ENCODE results near the gene SYT10. TPM values are rescaled to one million over a fixed set of nuclear protein-coding genes. Genes with fewer than 3 reads are reported as not detected.

The SYT10 gene, protein sequence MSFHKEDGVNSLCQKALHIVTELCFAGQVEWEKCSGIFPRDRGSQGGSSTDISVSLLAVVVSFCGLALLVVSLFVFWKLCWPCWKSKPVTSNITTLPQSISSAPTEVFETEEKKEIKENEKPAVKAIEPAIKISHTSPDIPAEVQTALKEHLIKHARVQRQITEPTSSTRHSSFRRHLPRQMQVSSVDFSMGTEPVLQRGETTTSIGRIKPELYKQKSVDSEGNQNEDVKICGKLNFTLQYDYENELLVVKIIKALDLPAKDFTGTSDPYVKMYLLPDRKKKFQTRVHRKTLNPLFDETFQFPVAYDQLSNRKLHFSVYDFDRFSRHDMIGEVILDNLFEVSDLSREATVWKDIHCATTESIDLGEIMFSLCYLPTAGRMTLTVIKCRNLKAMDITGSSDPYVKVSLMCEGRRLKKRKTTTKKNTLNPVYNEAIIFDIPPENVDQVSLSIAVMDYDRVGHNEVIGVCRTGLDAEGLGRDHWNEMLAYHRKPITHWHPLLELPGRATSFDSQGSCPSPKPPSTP
- not detected in 2 replicates for polyA plus RNA-seq (2012; rRNA removed)
- not detected in 2 replicates for polyA plus RNA-seq (2012; cell fraction: cytosol; rRNA removed)
- not detected in 2 replicates for polyA plus RNA-seq (2012; cell fraction: nucleus; rRNA removed)

DNA sequence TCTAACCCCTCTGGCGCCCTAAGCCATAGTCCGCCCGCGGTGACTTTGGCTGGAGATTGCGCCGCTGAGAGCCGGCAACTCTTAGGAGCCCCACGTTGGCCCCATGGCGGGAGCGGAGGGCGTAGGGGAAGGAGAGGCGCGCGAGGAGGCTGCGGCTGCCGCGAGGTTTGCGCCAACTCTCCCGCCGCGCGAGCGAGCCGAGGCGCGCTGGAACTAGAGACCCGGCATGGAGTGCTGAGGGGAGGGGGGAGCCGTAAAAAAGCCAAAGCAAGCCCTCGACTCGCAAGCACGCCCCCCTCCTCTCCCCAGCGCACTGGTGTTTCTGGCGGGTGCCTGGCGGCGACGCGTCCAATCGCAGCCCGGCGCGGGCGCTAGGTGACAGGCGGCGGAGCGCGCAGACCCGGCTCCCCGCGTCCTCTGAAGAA, at the start of gene SYT10:
SYT10 (minus strand) TSS at position 233 of the 425 bp plus-strand sequence. CDS start 297 bp downstream, outside the sequence.
- peak within 1 kb of the TSS; percentile 83 for H3K4me2 ChIP-seq
- whole genome bisulfite sequencing (ENCODE audit: low lambda C conversion rate) = 10% methylated on average over 21 of the region's 49 CpGs
- H3K9me3 ChIP-seq = no peaks in the 10 kb centered on the region
- H3K9me2 ChIP-seq = no peaks in the 10 kb centered on the region
- TF ChIP-seq FOXJ3 (CRISPR knock-in tag; IDR thresholded peaks at IDR 0.05) (no peak), FOSL2 (IDR thresholded peaks at IDR 0.05; ENCODE audit: borderline replicate concordance, low read depth) (no peak), SIN3A (IDR thresholded peaks at IDR 0.05; ENCODE audit: borderline replicate concordance, low read depth, low read length) (no peak), YY1 (IDR thresholded peaks at IDR 0.05; ENCODE audit: low read depth) (no peak), MXI1 (IDR thresholded peaks at IDR 0.05; ENCODE audit: low read depth, low read length) (no peak), TEAD4 (IDR thresholded peaks at IDR 0.05; ENCODE audit: borderline replicate concordance, insufficient read depth) (no peak), RCOR1 (IDR thresholded peaks at IDR 0.05; ENCODE audit: low read length) (no peak), RFX5 (IDR thresholded peaks at IDR 0.05; ENCODE audit: low read length) (no peak)
- TF ChIP-seq, protein P1, sequence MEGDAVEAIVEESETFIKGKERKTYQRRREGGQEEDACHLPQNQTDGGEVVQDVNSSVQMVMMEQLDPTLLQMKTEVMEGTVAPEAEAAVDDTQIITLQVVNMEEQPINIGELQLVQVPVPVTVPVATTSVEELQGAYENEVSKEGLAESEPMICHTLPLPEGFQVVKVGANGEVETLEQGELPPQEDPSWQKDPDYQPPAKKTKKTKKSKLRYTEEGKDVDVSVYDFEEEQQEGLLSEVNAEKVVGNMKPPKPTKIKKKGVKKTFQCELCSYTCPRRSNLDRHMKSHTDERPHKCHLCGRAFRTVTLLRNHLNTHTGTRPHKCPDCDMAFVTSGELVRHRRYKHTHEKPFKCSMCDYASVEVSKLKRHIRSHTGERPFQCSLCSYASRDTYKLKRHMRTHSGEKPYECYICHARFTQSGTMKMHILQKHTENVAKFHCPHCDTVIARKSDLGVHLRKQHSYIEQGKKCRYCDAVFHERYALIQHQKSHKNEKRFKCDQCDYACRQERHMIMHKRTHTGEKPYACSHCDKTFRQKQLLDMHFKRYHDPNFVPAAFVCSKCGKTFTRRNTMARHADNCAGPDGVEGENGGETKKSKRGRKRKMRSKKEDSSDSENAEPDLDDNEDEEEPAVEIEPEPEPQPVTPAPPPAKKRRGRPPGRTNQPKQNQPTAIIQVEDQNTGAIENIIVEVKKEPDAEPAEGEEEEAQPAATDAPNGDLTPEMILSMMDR (IDR thresholded peaks at IDR 0.05) = no peak
- TF ChIP-seq, protein P2, sequence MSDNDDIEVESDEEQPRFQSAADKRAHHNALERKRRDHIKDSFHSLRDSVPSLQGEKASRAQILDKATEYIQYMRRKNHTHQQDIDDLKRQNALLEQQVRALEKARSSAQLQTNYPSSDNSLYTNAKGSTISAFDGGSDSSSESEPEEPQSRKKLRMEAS (IDR thresholded peaks at IDR 0.05; ENCODE audit: low read depth) = no peak
- TF ChIP-seq, protein P3, sequence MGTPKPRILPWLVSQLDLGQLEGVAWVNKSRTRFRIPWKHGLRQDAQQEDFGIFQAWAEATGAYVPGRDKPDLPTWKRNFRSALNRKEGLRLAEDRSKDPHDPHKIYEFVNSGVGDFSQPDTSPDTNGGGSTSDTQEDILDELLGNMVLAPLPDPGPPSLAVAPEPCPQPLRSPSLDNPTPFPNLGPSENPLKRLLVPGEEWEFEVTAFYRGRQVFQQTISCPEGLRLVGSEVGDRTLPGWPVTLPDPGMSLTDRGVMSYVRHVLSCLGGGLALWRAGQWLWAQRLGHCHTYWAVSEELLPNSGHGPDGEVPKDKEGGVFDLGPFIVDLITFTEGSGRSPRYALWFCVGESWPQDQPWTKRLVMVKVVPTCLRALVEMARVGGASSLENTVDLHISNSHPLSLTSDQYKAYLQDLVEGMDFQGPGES (IDR thresholded peaks at IDR 0.05; ENCODE audit: low read depth, low read length) = no peak
- TF ChIP-seq, protein P4, sequence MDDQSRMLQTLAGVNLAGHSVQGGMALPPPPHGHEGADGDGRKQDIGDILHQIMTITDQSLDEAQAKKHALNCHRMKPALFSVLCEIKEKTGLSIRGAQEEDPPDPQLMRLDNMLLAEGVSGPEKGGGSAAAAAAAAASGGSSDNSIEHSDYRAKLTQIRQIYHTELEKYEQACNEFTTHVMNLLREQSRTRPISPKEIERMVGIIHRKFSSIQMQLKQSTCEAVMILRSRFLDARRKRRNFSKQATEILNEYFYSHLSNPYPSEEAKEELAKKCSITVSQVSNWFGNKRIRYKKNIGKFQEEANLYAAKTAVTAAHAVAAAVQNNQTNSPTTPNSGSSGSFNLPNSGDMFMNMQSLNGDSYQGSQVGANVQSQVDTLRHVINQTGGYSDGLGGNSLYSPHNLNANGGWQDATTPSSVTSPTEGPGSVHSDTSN (IDR thresholded peaks at IDR 0.05) = no peak
- TF ChIP-seq, protein P5, sequence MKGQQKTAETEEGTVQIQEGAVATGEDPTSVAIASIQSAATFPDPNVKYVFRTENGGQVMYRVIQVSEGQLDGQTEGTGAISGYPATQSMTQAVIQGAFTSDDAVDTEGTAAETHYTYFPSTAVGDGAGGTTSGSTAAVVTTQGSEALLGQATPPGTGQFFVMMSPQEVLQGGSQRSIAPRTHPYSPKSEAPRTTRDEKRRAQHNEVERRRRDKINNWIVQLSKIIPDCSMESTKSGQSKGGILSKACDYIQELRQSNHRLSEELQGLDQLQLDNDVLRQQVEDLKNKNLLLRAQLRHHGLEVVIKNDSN (IDR thresholded peaks at IDR 0.05; ENCODE audit: borderline replicate concordance, low read depth) = no peak
- ChIA-PET POLR2A (no interaction called here), CTCF (no interaction called here)
- no peaks in the 10 kb centered on the region for H3K79me2 ChIP-seq (ENCODE audit: insufficient read depth)
- H3K36me3 ChIP-seq (replicated peaks in 1 of 2; ENCODE audit: control insufficient read depth in 1 of 2, insufficient read depth in 2 of 2, low read length in 1 of 2) = no peaks in the 10 kb centered on the region
- peak; percentile 26 for DNase-seq
- no peaks in the 10 kb centered on the region for H3K4me1 ChIP-seq (ENCODE audit: control insufficient read depth in 1 of 2, insufficient read depth in 2 of 2, low read depth in 1 of 2, low read length in 1 of 2)
- H3K9ac ChIP-seq = no peak within 1 kb of the TSS
- no peaks in the 10 kb centered on the region for H3F3A ChIP-seq (replicated peaks; ENCODE audit: insufficient read depth)
- H2AFZ ChIP-seq (ENCODE audit: low read depth) = peak within 1 kb of the TSS; percentile 90; the same call in 1 of the 2 replicates
- no peak within 1 kb of the TSS for H3K27ac ChIP-seq (ENCODE audit: low read depth in 2 of 2, low read length in 1 of 2)
- peak within 1 kb of the TSS; percentile 37 to 66; a peak in 3 of 4 replicates for H3K4me3 ChIP-seq (ENCODE audit: low read depth in 2 of 2, low read length in 1 of 2)
- no peaks in the 10 kb centered on the region for H4K20me1 ChIP-seq (ENCODE audit: insufficient read depth)
- peaks cover 31% of the 10 kb centered on the region for H3K27me3 ChIP-seq (ENCODE audit: insufficient read depth)
